Activated CD8-positive, alpha-beta memory T cell treated with anti-CD3 and anti-CD28 coated beads for 4 hours (primary cell): Measurements from ENCODE around the gene CNST.
"Not testable (repeated sequence)": the region's sequence is repeated elsewhere in the genome, so short reads cannot be mapped to it uniquely, and the experiment has no call there.

Experiments
- DNase-seq, 2 donors: peaks; one replicate each; pipeline ENCODE4 v3.0.0-alpha.2; 2020; ENCODE audit warnings: low read depth in 2 of 2

CNST gene

GRCh38 chr1:246622035-246622652 lies 55.9 kb downstream of the CNST start:
- DNase-seq, result no peak

- DNase-seq, result no peak
Observed at GRCh38 chr1:246624091-246624490, 57.8 kb downstream of the CNST start.

- no peak for DNase-seq
Observed at GRCh38 chr1:246629030-246629429, 62.8 kb downstream of the CNST start.

GRCh38 chr1:246629976-246630375 lies 63.7 kb downstream of the CNST start:
- DNase-seq, result no peak

GRCh38 chr1:246631426-246631825 lies 65.2 kb downstream of the CNST start:
- DNase-seq, result no peak

- DNase-seq, result no peak
Observed at GRCh38 chr1:246632281-246633168, 66.3 kb downstream of the CNST start.

- DNase-seq, result not testable (repeated sequence)
Observed at GRCh38 chr1:246634659-246635058, 68.4 kb downstream of the CNST start.

- DNase-seq, result no peak
Observed at GRCh38 chr1:246638941-246639655, 72.8 kb downstream of the CNST start.

GRCh38 chr1:246639732-246640131 lies 73.5 kb downstream of the CNST start:
- DNase-seq, result no peak

GRCh38 chr1:246640747-246641146 lies 74.5 kb downstream of the CNST start:
- DNase-seq, result no peak

GRCh38 chr1:246641394-246641793 lies 75.1 kb downstream of the CNST start:
- DNase-seq, result no peak

GRCh38 chr1:246642719-246643118 lies 76.5 kb downstream of the CNST start:
- DNase-seq, result no peak

- DNase-seq, result no peak
Observed at GRCh38 chr1:246647113-246647512, 80.9 kb downstream of the CNST start.

- DNase-seq, result no peak
Observed at GRCh38 chr1:246647513-246647912, 81.3 kb downstream of the CNST start.

- no peak for DNase-seq
Observed at GRCh38 chr1:246651012-246651695, 84.9 kb downstream of the CNST start.

GRCh38 chr1:246658567-246658966 lies 92.3 kb downstream of the CNST start:
- DNase-seq, result no peak

- DNase-seq, result no peak
Observed at GRCh38 chr1:246659594-246660140, 93.4 kb downstream of the CNST start.

GRCh38 chr1:246661451-246661850 lies 95.2 kb downstream of the CNST start:
- no peak for DNase-seq

GRCh38 chr1:246667773-246668172 lies 101.5 kb downstream of the CNST start:
- DNase-seq, result no peak

- no peak for DNase-seq
Observed at GRCh38 chr1:246669659-246670058, 103.4 kb downstream of the CNST start.

GRCh38 chr1:246674049-246674448 lies 107.8 kb downstream of the CNST start:
- no peak for DNase-seq

- DNase-seq, result no peak
Observed at GRCh38 chr1:246677842-246678241, 111.6 kb downstream of the CNST start.
